Fibroblast of lung (primary cell): Measurements from ENCODE around the gene WWOX.

ENCODE experiments used
- CTCF ChIP-seq, 2 donors: IDR thresholded peaks in 1 of 2; conservative IDR thresholded peaks in 1 of 2; 1 replicate in 1 of 2; 2 replicates in 1 of 2; pipeline ENCODE4 v1.5.1; 2011 to 2012; ENCODE audit warnings: low read length in 2 of 2, control low read depth in 1 of 2, inconsistent platforms in 1 of 2, low read depth in 1 of 2, mild to moderate bottlenecking in 1 of 2
- EZH2 ChIP-seq: IDR thresholded peaks from 2 replicates; pipeline ENCODE4 v1.5.1; 2012; ENCODE audit warnings: low read length, control low read depth, mild to moderate bottlenecking; ENCODE audit errors: missing control alignments

- TF ChIP-seq CTCF (conservative IDR thresholded peaks at IDR 0.05 in 1 of 2, IDR thresholded peaks at IDR 0.05 in 1 of 2; ENCODE audit: low read depth in 1 of 2, low read length in 2 of 2) (no peak), EZH2 (no peak)
Measured at GRCh38 chr16:78668393-78668792, 568.9 kb downstream of the WWOX start.
